ENCODE data around the gene ACSBG1.

The ACSBG1 gene

GRCh38 chr15:78222745-78223395, 11.5 kb downstream of the ACSBG1 start:
- DNase-seq (ENCODE audit: low spot score), result no peak

GRCh38 chr15:78220713-78221112, 13.7 kb downstream of the ACSBG1 start:
- DNase-seq (ENCODE audit: low spot score), result no peak

DNA sequence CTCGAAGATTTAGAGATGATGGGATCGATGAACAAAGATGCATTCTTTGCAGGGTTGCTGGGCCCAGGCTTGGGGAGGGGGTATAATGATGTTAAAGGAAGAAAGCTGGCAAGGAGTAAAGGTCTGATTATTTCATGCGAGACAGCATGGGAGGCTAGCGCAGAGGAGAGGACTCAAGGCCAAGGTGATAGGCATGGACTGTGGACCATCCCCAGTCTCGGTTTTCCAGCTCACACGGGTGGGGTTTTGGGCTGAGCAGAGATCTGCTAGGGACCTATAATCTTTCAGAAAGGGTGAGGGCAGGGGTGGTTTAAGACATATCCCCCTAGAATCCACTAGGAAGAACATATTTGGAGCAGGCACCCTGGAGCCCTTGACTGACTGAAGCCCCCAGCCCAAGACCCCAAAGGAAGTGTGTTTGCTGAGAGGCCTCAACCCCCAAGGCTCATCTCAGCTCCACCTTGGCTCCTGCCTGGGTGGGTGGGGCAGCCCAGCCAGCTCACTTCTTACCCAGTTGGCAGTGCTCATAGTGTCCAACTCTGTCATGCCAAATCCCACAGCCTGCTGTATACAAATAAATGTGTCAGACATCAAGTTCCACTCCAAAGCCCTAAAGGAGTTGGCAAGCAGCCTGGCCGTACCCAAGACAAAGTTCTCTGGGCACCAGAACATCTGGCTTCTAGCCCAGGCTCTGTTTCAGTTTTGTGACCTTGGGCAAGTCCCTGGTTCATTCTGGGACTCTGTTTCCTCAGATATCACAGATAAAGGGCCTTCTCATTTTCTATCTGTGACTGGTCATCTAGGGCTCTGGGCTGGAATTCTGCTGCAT, 17.9 kb downstream of the ACSBG1 start:
- DNase-seq (ENCODE audit: low spot score), result no peak

DNA sequence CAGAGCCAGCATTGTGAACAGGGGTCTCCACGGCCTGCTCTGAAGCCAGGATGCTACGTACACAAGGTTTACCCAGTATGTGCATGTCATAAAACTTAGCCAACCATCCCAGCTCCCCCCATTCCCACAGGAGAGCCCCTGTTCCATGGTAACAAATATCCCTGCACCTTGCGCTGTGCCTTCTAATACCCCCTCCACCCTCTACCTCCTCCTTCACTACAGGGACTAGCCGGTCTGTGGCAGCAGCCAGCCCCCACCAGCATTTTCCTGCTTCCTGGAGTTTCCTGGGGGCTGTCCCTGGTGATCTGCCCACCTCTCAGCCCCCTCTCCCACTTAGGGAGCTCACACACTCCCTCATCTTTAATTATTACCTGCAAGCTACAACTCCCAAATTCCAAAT, 20.4 kb downstream of the ACSBG1 start:
- no peak for DNase-seq (ENCODE audit: low spot score)

- DNase-seq (ENCODE audit: low spot score), result no peak
These were observed 21.0 kb downstream of the ACSBG1 start for GRCh38 chr15:78213425-78213750.

GRCh38 chr15:78212546-78213424, 21.6 kb downstream of the ACSBG1 start:
- no peak for DNase-seq (ENCODE audit: low spot score)

DNA sequence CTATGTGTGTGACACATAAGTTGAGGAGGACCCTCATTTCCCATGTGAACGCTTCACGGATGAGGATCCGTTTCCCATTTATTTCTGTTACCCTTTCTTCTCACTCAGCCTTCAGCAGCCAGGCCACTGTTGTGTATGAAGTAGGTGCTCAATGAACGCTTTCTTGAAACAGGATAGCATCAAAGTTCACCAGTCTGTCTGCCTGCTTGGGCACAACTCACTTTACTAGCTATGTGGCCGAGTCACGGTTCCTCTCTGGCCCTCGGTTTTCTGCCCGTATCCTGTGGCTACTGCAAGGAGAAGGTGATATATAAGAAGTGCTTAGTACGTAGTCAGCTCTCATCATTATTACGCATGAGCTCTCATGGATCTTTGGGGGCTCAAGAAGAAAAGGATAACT, 22.4 kb downstream of the ACSBG1 start:
- no peak for DNase-seq (ENCODE audit: low spot score)

GRCh38 chr15:78211189-78211921, 23.0 kb downstream of the ACSBG1 start:
- no peak for DNase-seq (ENCODE audit: low spot score)

GRCh38 chr15:78210349-78210717, 24.0 kb downstream of the ACSBG1 start:
- DNase-seq (ENCODE audit: low spot score), result no peak

- no peak for DNase-seq (ENCODE audit: low spot score)
These were observed 24.6 kb downstream of the ACSBG1 start for GRCh38 chr15:78209646-78210348.

DNA sequence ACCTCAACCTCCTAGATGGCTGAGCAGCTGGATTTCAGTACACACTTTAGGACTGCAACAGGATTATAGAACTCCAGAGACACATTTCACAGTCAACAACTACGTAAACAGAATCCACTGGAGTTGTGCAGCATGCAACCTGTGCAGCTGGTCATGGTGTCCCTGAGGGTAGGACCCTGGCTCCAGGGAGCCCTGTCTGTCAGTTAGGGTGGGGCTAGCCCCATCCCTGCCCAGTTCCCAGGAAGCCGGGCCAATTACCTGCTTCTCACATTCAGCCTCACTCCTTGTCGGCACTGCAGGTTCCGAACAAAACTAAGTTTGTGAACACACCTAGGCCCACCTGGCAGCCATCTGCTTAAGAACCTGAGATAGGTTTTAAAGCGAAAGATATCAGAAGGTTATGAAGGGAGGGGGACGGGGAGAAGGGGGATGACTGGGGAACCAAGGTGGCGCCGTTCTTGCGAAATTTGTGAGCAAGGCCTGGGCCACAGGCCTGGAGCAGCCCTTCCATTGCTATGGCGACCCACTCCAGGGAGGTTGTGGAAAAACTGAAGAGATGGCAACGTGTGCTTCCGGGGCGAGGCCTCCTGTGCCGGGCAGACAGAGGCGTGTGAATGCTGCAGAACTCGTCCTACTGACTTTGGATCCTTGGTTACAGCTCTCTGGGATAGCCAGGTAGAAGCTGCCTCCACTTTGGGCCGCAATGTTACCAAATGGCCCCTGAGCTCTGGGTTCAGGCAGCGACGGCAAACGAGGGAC, 25.3 kb downstream of the ACSBG1 start:
- DNase-seq (ENCODE audit: low spot score), result no peak

GRCh38 chr15:78208341-78208844, 26.0 kb downstream of the ACSBG1 start:
- DNase-seq (ENCODE audit: low spot score), result no peak

DNA sequence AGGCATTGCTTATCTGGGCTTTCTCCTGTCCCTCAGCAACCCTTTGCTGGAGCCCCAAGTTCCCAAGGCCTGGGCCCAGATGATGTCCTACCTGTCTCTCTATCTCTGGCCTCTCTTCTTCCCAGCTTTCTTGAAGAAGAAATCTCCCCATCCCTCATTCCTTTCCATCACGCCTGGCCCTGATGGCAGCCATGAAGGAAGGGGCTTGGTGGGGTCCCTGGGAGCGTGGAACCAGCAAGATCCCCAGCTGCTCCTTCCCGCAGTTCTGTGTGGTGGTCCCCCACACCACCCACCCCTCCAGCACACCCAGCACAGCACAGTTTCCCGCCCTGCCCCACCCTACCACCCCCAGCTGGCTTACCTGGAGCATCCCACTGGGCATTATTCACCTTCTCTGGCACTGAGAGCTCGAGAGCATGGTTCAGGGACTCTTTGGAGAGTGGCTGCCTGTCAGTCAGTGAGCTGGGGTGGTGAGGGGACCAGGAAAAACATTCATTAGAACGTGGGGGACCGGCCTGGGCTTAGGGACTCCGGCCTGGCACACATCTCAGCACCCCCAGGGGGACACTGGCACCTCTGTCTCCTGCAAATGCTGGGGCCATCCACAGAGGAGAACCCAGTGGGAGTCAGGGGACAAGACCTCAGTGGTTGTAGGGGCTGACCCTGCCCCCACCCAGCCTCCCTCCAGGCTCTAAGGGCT, 26.6 kb downstream of the ACSBG1 start:
- DNase-seq (ENCODE audit: low spot score), result no peak

DNA sequence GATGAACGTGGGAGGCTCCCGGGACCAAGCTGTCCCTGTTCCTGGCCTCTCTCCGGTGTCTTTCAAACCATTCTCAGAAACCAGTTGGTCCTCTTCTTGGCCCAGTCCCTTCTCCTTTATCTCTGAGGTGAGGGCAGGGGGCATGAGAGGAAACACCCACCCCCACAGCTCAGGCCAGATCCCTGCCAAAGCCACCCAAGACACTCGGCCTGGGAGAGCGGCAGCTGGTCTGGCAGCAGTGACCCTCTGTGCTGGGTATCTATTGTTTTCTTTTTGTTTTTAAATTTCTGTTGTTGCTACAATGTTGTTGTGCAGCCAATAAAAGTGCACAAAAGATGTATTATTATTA, 27.3 kb downstream of the ACSBG1 start:
- DNase-seq (ENCODE audit: low spot score), result no peak

GRCh38 chr15:78206326-78207109, 27.8 kb downstream of the ACSBG1 start:
- DNase-seq (ENCODE audit: low spot score), result no peak

GRCh38 chr15:78205856-78206255, 28.5 kb downstream of the ACSBG1 start:
- DNase-seq (ENCODE audit: low spot score), result no peak

GRCh38 chr15:78205337-78205736, 29.0 kb downstream of the ACSBG1 start:
- DNase-seq (ENCODE audit: low spot score), result no peak

- DNase-seq (ENCODE audit: low spot score), result no peak
These were observed 29.7 kb downstream of the ACSBG1 start for GRCh38 chr15:78204351-78205309.

Measured in CD4-positive, alpha-beta T cell treated with Interleukin-6 at 100 ng/mL for 8 hours (primary cell).